IMR-90 (cell line): ENCODE data around the gene BCDIN3D. TPM values are rescaled to one million over a fixed set of nuclear protein-coding genes. Genes with fewer than 3 reads are reported as not detected.

Source experiments
- ATAC-seq: fragments of 200-7000 bp; cut with Tn5 transposase; 2 replicates; pipeline ENCODE4 v1.9.1; 2020; ENCODE audit warnings: low read depth, mild to moderate bottlenecking, moderate library complexity
- BruUV-seq: library from RNA; stranded (reverse); fragments of 400-500 nt; replicated peaks from 2 replicates; lab custom pipeline; 2021; lab: Mats Ljungman, UMichigan
- CTCF ChIA-PET: fragments of 300-600 bp; formaldehyde crosslinking; extraction: SDS; loops from one replicate; lab custom pipeline; 2021; ENCODE audit warnings: antibody characterized with exemption; lab: Yijun Ruan, JAX
- POLR2A ChIA-PET: fragments of 300-600 bp; sonication (Branson Sonifier 250); formaldehyde crosslinking; loops from one replicate; lab custom pipeline; 2022; ENCODE audit warnings: antibody characterized with exemption; ENCODE audit not compliant: unreplicated experiment; lab: Charles Lee
- DNase-seq: peaks from one replicate; pipeline ENCODE4 v3.0.0; 2013
- H2AFZ ChIP-seq: replicated peaks from 2 replicates; pipeline ENCODE3; 2013; ENCODE audit warnings: low read length, mild to moderate bottlenecking; ENCODE audit not compliant: poor library complexity
- H2AK5ac ChIP-seq: 2 replicates; pipeline ENCODE4 v1.6.1; 2013; ENCODE audit warnings: low read depth, low read length, inconsistent platforms
- H2AK9ac ChIP-seq: replicated peaks from 2 replicates; pipeline ENCODE3; 2013; ENCODE audit warnings: mild to moderate bottlenecking, low read depth, low read length, moderate library complexity; ENCODE audit not compliant: poor library complexity
- H2BK120ac ChIP-seq: 2 replicates; pipeline ENCODE4 v1.6.1; 2013; ENCODE audit warnings: low read depth, low read length, inconsistent platforms
- H2BK15ac ChIP-seq: 3 replicates; pipeline ENCODE4 v1.6.1; 2013; ENCODE audit warnings: low read depth, low read length, inconsistent platforms
- H2BK20ac ChIP-seq: 2 replicates; pipeline ENCODE4 v1.6.1; 2013; ENCODE audit warnings: low read depth, mild to moderate bottlenecking, inconsistent platforms, low read length, moderate library complexity
- H2BK5ac ChIP-seq: 2 replicates; pipeline ENCODE4 v1.6.1; 2013; ENCODE audit warnings: mild to moderate bottlenecking, low read depth, low read length, inconsistent platforms; ENCODE audit not compliant: poor library complexity, severe bottlenecking
- H3K14ac ChIP-seq: replicated peaks from 2 replicates; pipeline ENCODE4 v1.6.1; 2013; ENCODE audit warnings: low read depth, low read length, inconsistent platforms
- H3K18ac ChIP-seq: 2 replicates; pipeline ENCODE4 v1.6.1; 2013; ENCODE audit warnings: low read depth, low read length, control low read depth
- H3K23ac ChIP-seq: 2 replicates; pipeline ENCODE4 v1.6.1; 2013; ENCODE audit warnings: low read depth, low read length, inconsistent platforms
- H3K27ac ChIP-seq: 2 replicates; pipeline ENCODE4 v1.5.1; 2013; ENCODE audit warnings: mild to moderate bottlenecking, control low read depth, low read length; ENCODE audit not compliant: insufficient read depth
- H3K27me3 ChIP-seq: 2 replicates; pipeline ENCODE4 v1.6.1; 2013; ENCODE audit warnings: low read length; ENCODE audit not compliant: control insufficient read depth, insufficient read depth
- H3K36me3 ChIP-seq: 2 replicates; pipeline ENCODE4 v1.6.1; 2013; ENCODE audit warnings: low read length, mixed read lengths; ENCODE audit not compliant: control insufficient read depth, insufficient read depth
- H3K4ac ChIP-seq: 2 replicates; pipeline ENCODE4 v1.6.1; 2013; ENCODE audit warnings: low read depth, low read length, inconsistent platforms
- H3K4me1 ChIP-seq: 2 replicates; pipeline ENCODE4 v1.6.1; 2013; ENCODE audit warnings: low read length, mixed read lengths; ENCODE audit not compliant: control insufficient read depth, insufficient read depth
- H3K4me2 ChIP-seq: 2 replicates; pipeline ENCODE4 v1.6.1; 2013; ENCODE audit warnings: low read depth, mild to moderate bottlenecking, control low read depth, low read length, moderate library complexity
- H3K4me3 ChIP-seq: 2 replicates; pipeline ENCODE4 v1.5.1; 2013; ENCODE audit warnings: low read depth, mild to moderate bottlenecking, control low read depth, low read length, moderate library complexity; ENCODE audit not compliant: insufficient read depth
- H3K56ac ChIP-seq: 2 replicates; pipeline ENCODE4 v1.6.1; 2013; ENCODE audit warnings: low read length, inconsistent platforms; ENCODE audit not compliant: insufficient read depth; ENCODE audit errors: extremely low read depth
- H3K79me1 ChIP-seq, 2 experiments: 2 replicates each; pipeline ENCODE4 v1.6.1; 2013; ENCODE audit warnings: low read length in 2 of 2, inconsistent platforms in 1 of 2, low read depth in 1 of 2
- H3K9ac ChIP-seq: 2 replicates; pipeline ENCODE4 v1.6.1; 2013; ENCODE audit warnings: low read depth, low read length, control low read depth
- H3K9me1 ChIP-seq: 2 replicates; pipeline ENCODE4 v1.6.1; 2013; ENCODE audit warnings: low read length, inconsistent platforms; ENCODE audit not compliant: insufficient read depth
- H3K9me3 ChIP-seq: 2 replicates; pipeline ENCODE4 v1.6.1; 2013; ENCODE audit warnings: low read length; ENCODE audit not compliant: control insufficient read depth, insufficient read depth
- H4K20me1 ChIP-seq: 2 replicates; pipeline ENCODE4 v1.6.1; 2013; ENCODE audit warnings: low read length, inconsistent platforms; ENCODE audit not compliant: insufficient read depth
- H4K5ac ChIP-seq: 2 replicates; pipeline ENCODE4 v1.6.1; 2013; ENCODE audit warnings: mild to moderate bottlenecking, low read depth, low read length, control low read depth
- H4K8ac ChIP-seq, 2 experiments: 2 replicates each; pipeline ENCODE4 v1.6.1; 2013; ENCODE audit warnings: low read depth in 2 of 2, low read length in 2 of 2, control low read depth in 1 of 2, inconsistent platforms in 1 of 2
- H4K91ac ChIP-seq: 2 replicates; pipeline ENCODE4 v1.6.1; 2013; ENCODE audit warnings: low read depth, low read length, inconsistent platforms; ENCODE audit not compliant: insufficient read depth
- CTCF ChIP-seq: conservative IDR thresholded peaks from 2 replicates; pipeline ENCODE4 v1.5.1; 2012; ENCODE audit warnings: mild to moderate bottlenecking, low read depth, low read length, improper control_type of control experiment
- MAFK ChIP-seq: IDR thresholded peaks from 2 replicates; pipeline ENCODE4 v1.6.1; 2012; ENCODE audit warnings: low read depth, low read length, improper control_type of control experiment
- WGBS, 2 experiments: methylation state at CpG; one replicate each; pipeline versions ENCODE4 v1.1.5 to v1.1.7; 2013; ENCODE audit warnings: missing lambda C conversion rate in 2 of 2; ENCODE audit not compliant: insufficient read length in 1 of 2; ENCODE audit errors: extremely low coverage in 2 of 2; 5-methylcytosine and 5-hydroxymethylcytosine counted together
- dilution Hi-C: fragments of 300-500 bp; cut with HindIII; formaldehyde crosslinking; loops from one replicate; pipeline ENCODE4 v1.14.3; 2018; ENCODE audit warnings: low sequenced_read_pairs; ENCODE audit not compliant: unreplicated experiment
- in situ Hi-C: fragments of 300-500 bp; cut with MboI; formaldehyde crosslinking; loops from 3 replicates; pipeline ENCODE4 v1.14.3; 2019; ENCODE audit warnings: low sequenced_read_pairs, inconsistent platforms, mixed read lengths
- intact Hi-C: fragments of 100-400 bp; cut with micrococcal nuclease; formaldehyde crosslinking; loops from 2 replicates; pipeline ENCODE4 v1.10.0; 2022
- polyA plus RNA-seq, 3 experiments: library from polyadenylated mRNA; depleted of rRNA; stranded (reverse); fragments of >200 nt; gene quantifications; 2 replicates each; pipeline ENCODE4 v1.2.3, GENCODE V29; 2012; ENCODE audit warnings: low replicate concordance in 1 of 3
- total RNA-seq: library from RNA; depleted of rRNA; stranded (reverse); fragments of >200 nt; gene quantifications from 2 replicates; pipeline ENCODE4 v1.2.3, GENCODE V29; 2012

Gene BCDIN3D
- total and polyA plus RNA-seq, 2 of the 4 experiments (the other 2 are of a cell fraction) = 2.3 TPM

- CTCF ChIA-PET = no interaction called here
- TF ChIP-seq CTCF (no peak), MAFK (peak; percentile 85)
- no CpG with 5 or more reads among the region's 2 CpGs for WGBS, 2 experiments
Measured at GRCh38 chr12:49846032-49846431, 3.1 kb upstream of the BCDIN3D start.

More at GRCh38 chr12:49846032-49846431, 3.1 kb upstream of the BCDIN3D start:
- ATAC-seq (no peak), DNase-seq (no peak)
- H3K4me2 ChIP-seq = no peak overlapping the region
- peaks cover 5% of the 10 kb centered on the region for H3K4me1 ChIP-seq
- peaks cover 3% of the 10 kb centered on the region; the same call in 1 of the 2 replicates for H3K9me3 ChIP-seq
- no peak overlapping the region for H3K56ac ChIP-seq
- H4K20me1 ChIP-seq = no peaks in the 10 kb centered on the region
- intact Hi-C loops (no loop called here), in situ Hi-C loops (no loop called here), dilution Hi-C loops (no loop called here)
- no peak overlapping the region for H3K4me3 ChIP-seq
- no peak overlapping the region for H2BK20ac ChIP-seq
- H3K14ac ChIP-seq = no peak overlapping the region
- H2AK9ac ChIP-seq = no peak overlapping the region
- no peak overlapping the region for H2BK5ac ChIP-seq
- H3K27ac ChIP-seq = no peak overlapping the region
- H4K91ac ChIP-seq = no peak overlapping the region
- no peak overlapping the region for H4K8ac ChIP-seq
- no peaks in the 10 kb centered on the region for H3K36me3 ChIP-seq
- no TSS peak for BruUV-seq
- no peak overlapping the region for H3K18ac ChIP-seq
- no peak overlapping the region for H4K5ac ChIP-seq
- peaks cover 3% of the 10 kb centered on the region; the same call in 1 of the 2 replicates for H3K9me1 ChIP-seq
- no peak overlapping the region for H3K4ac ChIP-seq
- no peak overlapping the region for H2BK15ac ChIP-seq
- peaks cover 18% of the 10 kb centered on the region for H3K27me3 ChIP-seq
- H3K79me1 ChIP-seq = peaks cover 6 to 21% of the 10 kb centered on the region in 2 experiments; a peak in 3 of 4 replicates
- no peak overlapping the region for H3K23ac ChIP-seq
- H2BK120ac ChIP-seq = no peak overlapping the region
- no peak overlapping the region for H2AK5ac ChIP-seq
- no peak overlapping the region for H3K9ac ChIP-seq
- no peak overlapping the region for H2AFZ ChIP-seq
- POLR2A ChIA-PET = no interaction called here
